ENCODE data around the gene MAP7. TPM values are rescaled to one million over a fixed set of nuclear protein-coding genes. Genes with fewer than 3 reads are reported as not detected.

Gene MAP7
- total and polyA plus RNA-seq, 2 of the 13 experiments (the other 11 are each of a cell fraction or from before 2014, with no cell fraction given), result 0.04 TPM; not detected in 1

GRCh38 chr6:136324686-136325380 lies 225.4 kb downstream of the MAP7 start (continued):
- TF ChIP-seq ELK4 (CRISPR knock-in tag; IDR thresholded peaks at IDR 0.05; ENCODE audit: borderline replicate concordance), result no peak
- no peak for TF ChIP-seq ZNF501 (CRISPR knock-in tag; IDR thresholded peaks at IDR 0.05)
- TF ChIP-seq ZNF839 (CRISPR knock-in tag; IDR thresholded peaks at IDR 0.05; ENCODE audit: borderline replicate concordance), result no peak
- no peak for TF ChIP-seq JUND (CRISPR knock-in tag; IDR thresholded peaks at IDR 0.05)
- no peak for TF ChIP-seq TAF15 (IDR thresholded peaks at IDR 0.05; ENCODE audit: low read depth, low read length, poor library complexity, severe bottlenecking)
- no peak for TF ChIP-seq HMG20B (CRISPR knock-in tag; conservative IDR thresholded peaks at IDR 0.05)
- TF ChIP-seq CBFB (CRISPR knock-in tag; IDR thresholded peaks at IDR 0.05), result no peak
- no peak for TF ChIP-seq SAFB2 (CRISPR knock-in tag; IDR thresholded peaks at IDR 0.05; ENCODE audit: borderline replicate concordance, low read depth)
- no peak for TF ChIP-seq ZMAT5 (CRISPR knock-in tag; IDR thresholded peaks at IDR 0.05; ENCODE audit: borderline replicate concordance, low read depth)
- TF ChIP-seq ATM (IDR thresholded peaks at IDR 0.05; ENCODE audit: borderline replicate concordance), result no peak

DNA sequence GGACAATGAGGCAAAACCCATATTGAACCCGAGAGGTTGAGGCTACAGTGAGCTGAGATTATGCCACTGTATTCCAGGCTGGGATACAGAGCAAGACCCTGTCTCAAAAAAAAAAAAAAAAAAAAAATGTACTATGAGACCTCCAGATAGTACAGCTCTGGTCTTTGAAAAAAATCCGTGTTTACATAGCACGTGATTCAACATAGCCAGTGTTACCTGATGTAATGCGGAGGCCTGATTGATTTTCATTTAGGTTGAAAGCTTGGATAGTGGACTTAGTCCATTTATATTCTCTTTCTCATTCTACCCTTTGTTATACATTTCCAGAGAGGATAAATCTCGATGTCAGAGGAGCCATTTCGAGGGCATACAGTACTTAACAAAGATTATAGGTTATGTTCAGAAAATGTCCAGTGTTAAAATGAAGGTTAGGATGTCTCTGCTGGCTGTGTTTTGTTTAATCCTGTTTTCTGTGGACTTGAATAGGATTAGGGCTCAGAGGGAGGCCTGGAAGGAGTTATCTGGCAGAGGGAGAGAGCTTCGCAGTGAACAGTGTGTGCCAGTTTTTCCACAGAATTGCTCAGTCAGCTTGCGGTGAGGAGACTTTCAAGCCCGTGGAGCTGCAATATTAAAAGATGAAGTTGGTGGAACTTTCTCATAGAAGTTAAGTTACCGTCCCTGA lies 226.7 kb downstream of the MAP7 start:
- DNase-seq (ENCODE audit: low spot score) (no peak), FAIRE-seq (no peak), ATAC-seq (peak; percentile 52)
- CTCF ChIA-PET (ENCODE audit: low intra/inter-chr PET ratio, low total read pairs), result no interaction called here
- Histone ChIP-seq H3K36me3 (replicated peaks in 1 of 2; ENCODE audit: control insufficient read depth in 1 of 2, insufficient read depth in 2 of 2, low read length in 2 of 2) (no peaks in the 10 kb centered on the region), H4K20me1 (ENCODE audit: insufficient read depth, low read length) (no peaks in the 10 kb centered on the region), H2AFZ (ENCODE audit: low read length) (no peak overlapping the region), H3K4me3 (replicated peaks in 1 of 3; ENCODE audit: insufficient read depth in 1 of 3, low read depth in 2 of 3, low read length in 3 of 3) (no peak overlapping the region), H3K79me2 (ENCODE audit: insufficient read depth, low read length) (no peaks in the 10 kb centered on the region), H3K9ac (ENCODE audit: insufficient read depth, low read depth, low read length) (no peak overlapping the region), H3K4me1 (ENCODE audit: insufficient read depth, low read length) (no peaks in the 10 kb centered on the region; the same call in 1 of the 2 replicates), H3K9me3 (ENCODE audit: low read length) (no peaks in the 10 kb centered on the region), H3K27me3 (ENCODE audit: control insufficient read depth in 1 of 2, insufficient read depth in 2 of 2, low read length in 2 of 2) (no peaks in the 10 kb centered on the region; a peak in 2 of 5 replicates), H3K4me2 (ENCODE audit: low read depth, low read length) (no peak overlapping the region), H3K27ac (ENCODE audit: extremely low read length, insufficient read depth, low read length) (no peak overlapping the region)
- BruUV-seq (replicated peaks), result no TSS peak
- in situ Hi-C loops (cut with HindIII; ENCODE audit: extremely low pct_ligation_motif_present, low pct_unique_long_range_greater_than_20kb), result loop anchor here (25.0 kb wide), 1 partner anchor 786 kb away; no protein-coding TSS in a partner anchor
- POLR2A ChIA-PET, result interaction anchor here (0.9 to 1.2 kb wide), 2 partner anchors 33 to 97 kb away, joined by 3 to 4 read pairs; partner anchors contain the start of gene BCLAF1
- 29% methylated on average over 10 of the region's 10 CpGs for WGBS (ENCODE audit: low lambda C conversion rate)
- intact Hi-C loops (cut with micrococcal nuclease; ENCODE audit: unreplicated experiment), result no loop called here
- peak; percentile 70 for TF ChIP-seq BHLHE40 (IDR thresholded peaks at IDR 0.05; ENCODE audit: low read length)
- TF ChIP-seq ZNF451 (CRISPR knock-in tag; IDR thresholded peaks at IDR 0.05), result no peak
- TF ChIP-seq ARID3A (IDR thresholded peaks at IDR 0.05; ENCODE audit: low read depth, low read length), result 0 out of 2 replicates have a peak, but pooled peaks have one; percentile 15
- no peak for TF ChIP-seq ZNF644 (CRISPR knock-in tag; IDR thresholded peaks at IDR 0.05; ENCODE audit: low read depth)
- no peak for TF ChIP-seq TP53 (CRISPR knock-in tag; conservative IDR thresholded peaks at IDR 0.05)

All from HepG2 (cell line).